Neural cell (in vitro differentiated cells): ENCODE measurements around the gene PIGZ. TPM values are rescaled to one million over a fixed set of nuclear protein-coding genes. Genes with fewer than 3 reads are reported as not detected.

Experiments used
- H2AFZ ChIP-seq: fragments of 200-600, 300-800 bp; sonication (generic), shearing (Covaris generic); 2 replicates; pipeline ENCODE4 v1.6.0; 2014; ENCODE audit warnings: low read depth, mild to moderate bottlenecking, antibody characterized with exemption, low read length, moderate library complexity
- H3F3A ChIP-seq: fragments of 200-600 bp; shearing (Covaris generic); 2 replicates; pipeline ENCODE4 v1.6.1; 2016; ENCODE audit warnings: mild to moderate bottlenecking, moderate library complexity, mixed read lengths, antibody characterized with exemption, low read length; ENCODE audit not compliant: insufficient read depth, poor library complexity, severe bottlenecking
- H3K27ac ChIP-seq: fragments of 200-600, 300-800 bp; sonication (generic), shearing (Covaris generic); 2 replicates; pipeline ENCODE4 v1.5.1; 2014; ENCODE audit warnings: mild to moderate bottlenecking, low read length, moderate library complexity
- H3K27me3 ChIP-seq: fragments of 300-800, 200-600 bp; sonication (generic), shearing (Covaris generic); 2 replicates; pipeline ENCODE4 v1.6.0; 2014; ENCODE audit warnings: mild to moderate bottlenecking, low read depth, low read length, moderate library complexity; ENCODE audit not compliant: insufficient read depth
- H3K36me3 ChIP-seq: fragments of 300-800, 200-600 bp; sonication (generic), shearing (Covaris generic); 2 replicates; pipeline ENCODE4 v1.5.1; 2014; ENCODE audit warnings: mild to moderate bottlenecking, antibody characterized with exemption, low read length, moderate library complexity; ENCODE audit not compliant: insufficient read depth
- H3K4me2 ChIP-seq: fragments of 300-800, 200-600 bp; sonication (generic), shearing (Covaris generic); 2 replicates; pipeline ENCODE4 v1.6.0; 2014; ENCODE audit warnings: mild to moderate bottlenecking, low read length
- H3K4me3 ChIP-seq: fragments of 300-800, 200-600 bp; sonication (generic), shearing (Covaris generic); 2 replicates; pipeline ENCODE4 v1.5.1; 2014; ENCODE audit warnings: mild to moderate bottlenecking, low read length, moderate library complexity
- H3K79me2 ChIP-seq: fragments of 200-600 bp; shearing (Covaris generic); replicated peaks from 2 replicates; pipeline ENCODE4 v1.6.0; 2014; ENCODE audit warnings: mild to moderate bottlenecking, low read length, moderate library complexity; ENCODE audit not compliant: insufficient read depth
- H3K9ac ChIP-seq: fragments of 300-800, 200-600 bp; sonication (generic), shearing (Covaris generic); 2 replicates; pipeline ENCODE4 v1.6.1; 2016; ENCODE audit warnings: mild to moderate bottlenecking, low read length, mixed read lengths
- H3K9me2 ChIP-seq: fragments of 200-600 bp; shearing (Covaris generic); 2 replicates; pipeline ENCODE4 v1.6.1; 2016; ENCODE audit warnings: mild to moderate bottlenecking, low read length, mixed read lengths; ENCODE audit not compliant: insufficient read depth
- H3K9me3 ChIP-seq: fragments of 200-600, 300-800 bp; sonication (generic), shearing (Covaris generic); 2 replicates; pipeline ENCODE4 v1.6.1; 2016; ENCODE audit warnings: mild to moderate bottlenecking, mixed run types, low read length, moderate library complexity, mixed read lengths
- H4K20me1 ChIP-seq: fragments of 200-600 bp; shearing (Covaris generic); 2 replicates; pipeline ENCODE4 v1.6.1; 2016; ENCODE audit warnings: mild to moderate bottlenecking, mixed run types; ENCODE audit not compliant: insufficient read depth
- EZH2 ChIP-seq: fragments of 200-600, 300-800 bp; shearing (Covaris generic), sonication (generic); IDR thresholded peaks from 2 replicates; pipeline ENCODE4 v1.6.1; 2014; ENCODE audit warnings: antibody characterized with exemption, low read length, borderline replicate concordance, mild to moderate bottlenecking; ENCODE audit not compliant: insufficient read depth, poor library complexity, severe bottlenecking
- MXI1 ChIP-seq: fragments of 450-650 bp; conservative IDR thresholded peaks from 2 replicates; pipeline ENCODE4 v1.6.1; 2014; ENCODE audit warnings: antibody characterized with exemption, mild to moderate bottlenecking; ENCODE audit not compliant: poor library complexity, severe bottlenecking
- POLR2AphosphoS5 ChIP-seq: IDR thresholded peaks from 2 replicates; pipeline ENCODE4 v1.6.1; 2012
- RAD21 ChIP-seq: fragments of 450-650 bp; conservative IDR thresholded peaks from 2 replicates; pipeline ENCODE4 v1.6.1; 2014; ENCODE audit warnings: antibody characterized with exemption, mild to moderate bottlenecking, moderate library complexity
- REST ChIP-seq: IDR thresholded peaks from 2 replicates; pipeline ENCODE4 v1.6.1; 2012; ENCODE audit warnings: borderline replicate concordance
- SMC3 ChIP-seq: fragments of 450-650 bp; conservative IDR thresholded peaks from 2 replicates; pipeline ENCODE4 v1.6.1; 2014; ENCODE audit warnings: antibody characterized with exemption, mild to moderate bottlenecking, moderate library complexity; ENCODE audit not compliant: poor library complexity
- TAF1 ChIP-seq: IDR thresholded peaks from 2 replicates; pipeline ENCODE4 v1.6.1; 2012; ENCODE audit warnings: low read depth
- polyA plus RNA-seq: library from polyadenylated mRNA; depleted of rRNA; stranded (reverse); fragments of >200 nt; gene quantifications from 2 replicates; pipeline ENCODE4 v1.2.3, GENCODE V29; 2014
- TF ChIP-seq, protein P1 (sequence below): fragments of 450-650 bp; IDR thresholded peaks from 2 replicates; pipeline ENCODE4 v1.5.1; 2014; ENCODE audit warnings: antibody characterized with exemption, mild to moderate bottlenecking, moderate library complexity; ENCODE audit not compliant: poor library complexity, severe bottlenecking

PIGZ gene
- polyA plus RNA-seq, 1 donor from 2014 or later: 6.5 TPM

- no peaks in the 10 kb centered on the region for H3F3A ChIP-seq
- H4K20me1 ChIP-seq: no peaks in the 10 kb centered on the region
- no peaks in the 10 kb centered on the region for H3K9me2 ChIP-seq
- H3K9ac ChIP-seq: no peak overlapping the region
- no peaks in the 10 kb centered on the region for H3K79me2 ChIP-seq
- H3K4me2 ChIP-seq: no peak overlapping the region
- H3K36me3 ChIP-seq: no peaks in the 10 kb centered on the region
- H3K27me3 ChIP-seq: no peaks in the 10 kb centered on the region
- no peak overlapping the region for H3K4me3 ChIP-seq
- TF ChIP-seq EZH2: no peak
- TF ChIP-seq MXI1: no peak
- TF ChIP-seq REST: no peak
- H2AFZ ChIP-seq: no peak overlapping the region
- no peak overlapping the region for H3K27ac ChIP-seq
- H3K9me3 ChIP-seq: no peaks in the 10 kb centered on the region
These were observed 21.2 kb upstream of the PIGZ start for GRCh38 chr3:196989721-196990262.

DNA sequence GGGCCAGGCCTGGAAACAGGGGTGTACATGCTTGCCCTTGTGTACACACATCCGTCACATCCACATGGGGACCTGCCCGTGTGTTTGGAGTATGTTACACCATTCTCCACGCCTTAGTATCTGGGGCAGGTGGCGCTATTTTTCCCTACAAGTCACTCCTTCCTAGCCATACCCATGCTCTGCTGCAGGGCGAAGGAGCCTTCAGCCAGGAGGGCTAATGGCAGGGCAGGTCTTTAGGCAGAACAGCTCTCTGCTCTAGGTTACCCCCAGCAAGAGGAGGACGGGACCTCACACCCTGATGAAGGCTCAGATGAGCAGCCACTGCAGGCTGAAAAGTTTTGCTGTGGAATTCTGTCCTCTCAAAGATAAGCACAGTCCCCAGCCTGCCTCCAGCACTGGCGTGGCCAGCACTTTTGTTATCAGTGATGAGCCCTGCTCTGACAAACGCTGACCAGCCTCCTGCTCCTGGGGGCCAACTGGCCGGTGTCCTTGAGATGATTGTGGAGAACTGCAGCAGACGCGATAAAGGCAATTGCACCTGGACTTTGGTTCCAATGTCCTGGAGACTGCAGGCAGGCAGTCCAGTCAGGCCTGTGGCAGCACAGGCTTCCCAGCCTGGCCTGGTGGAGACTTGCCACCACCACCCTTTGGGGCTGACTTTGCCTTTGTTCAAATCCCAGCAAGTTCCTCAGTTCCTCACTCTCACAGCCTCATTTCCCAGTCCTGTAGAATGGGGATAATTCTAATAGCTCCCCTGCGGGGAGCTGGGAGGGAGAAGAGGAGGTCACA lies 19.8 kb upstream of the PIGZ start:
- Histone ChIP-seq H3K9me2 (no peaks in the 10 kb centered on the region), H3F3A (no peaks in the 10 kb centered on the region), H4K20me1 (no peaks in the 10 kb centered on the region), H2AFZ (no peak overlapping the region), H3K27me3 (no peaks in the 10 kb centered on the region), H3K9ac (no peak overlapping the region), H3K9me3 (no peaks in the 10 kb centered on the region), H3K79me2 (no peaks in the 10 kb centered on the region), H3K4me3 (no peak overlapping the region), H3K4me2 (no peak overlapping the region), H3K36me3 (no peaks in the 10 kb centered on the region), H3K27ac (no peak overlapping the region)
- TF ChIP-seq RAD21: no peak
- TF ChIP-seq, protein P1, sequence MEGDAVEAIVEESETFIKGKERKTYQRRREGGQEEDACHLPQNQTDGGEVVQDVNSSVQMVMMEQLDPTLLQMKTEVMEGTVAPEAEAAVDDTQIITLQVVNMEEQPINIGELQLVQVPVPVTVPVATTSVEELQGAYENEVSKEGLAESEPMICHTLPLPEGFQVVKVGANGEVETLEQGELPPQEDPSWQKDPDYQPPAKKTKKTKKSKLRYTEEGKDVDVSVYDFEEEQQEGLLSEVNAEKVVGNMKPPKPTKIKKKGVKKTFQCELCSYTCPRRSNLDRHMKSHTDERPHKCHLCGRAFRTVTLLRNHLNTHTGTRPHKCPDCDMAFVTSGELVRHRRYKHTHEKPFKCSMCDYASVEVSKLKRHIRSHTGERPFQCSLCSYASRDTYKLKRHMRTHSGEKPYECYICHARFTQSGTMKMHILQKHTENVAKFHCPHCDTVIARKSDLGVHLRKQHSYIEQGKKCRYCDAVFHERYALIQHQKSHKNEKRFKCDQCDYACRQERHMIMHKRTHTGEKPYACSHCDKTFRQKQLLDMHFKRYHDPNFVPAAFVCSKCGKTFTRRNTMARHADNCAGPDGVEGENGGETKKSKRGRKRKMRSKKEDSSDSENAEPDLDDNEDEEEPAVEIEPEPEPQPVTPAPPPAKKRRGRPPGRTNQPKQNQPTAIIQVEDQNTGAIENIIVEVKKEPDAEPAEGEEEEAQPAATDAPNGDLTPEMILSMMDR: no peak
- no peak for TF ChIP-seq MXI1
- TF ChIP-seq SMC3: no peak
- TF ChIP-seq POLR2AphosphoS5: no peak
- no peak for TF ChIP-seq EZH2
- TF ChIP-seq TAF1: no peak
- TF ChIP-seq REST: no peak
